HG02885 (cell line): ENCODE results near the gene CD37.
"Not testable (repeated sequence)": the region's sequence is repeated elsewhere in the genome, so short reads cannot be mapped to it uniquely, and the experiment has no call there.

ENCODE experiments used
- ATAC-seq: cut with Tn5 transposase; IDR thresholded peaks from one replicate; pipeline ENCODE4 v1.9.1; 2021; ENCODE audit warnings: mild to moderate bottlenecking; ENCODE audit not compliant: unreplicated experiment, poor library complexity

CD37 gene

GRCh38 chr19:49327878-49328544 lies 7.2 kb upstream of the CD37 start:
- no peak for ATAC-seq

GRCh38 chr19:49328741-49329140 lies 6.5 kb upstream of the CD37 start:
- ATAC-seq, result no peak

- not testable (repeated sequence) for ATAC-seq
Observed at GRCh38 chr19:49331187-49331586, 4.0 kb upstream of the CD37 start.

GRCh38 chr19:49331616-49332055 lies 3.6 kb upstream of the CD37 start:
- no peak for ATAC-seq

GRCh38 chr19:49332691-49333417 lies 2.4 kb upstream of the CD37 start:
- not testable (repeated sequence) for ATAC-seq

- no peak for ATAC-seq
Observed at GRCh38 chr19:49333418-49333805, 1.8 kb upstream of the CD37 start.

- peak; percentile 56 for ATAC-seq
Observed at GRCh38 chr19:49333811-49334288, 1.4 kb upstream of the CD37 start.

- no peak for ATAC-seq
Observed at GRCh38 chr19:49335784-49336481, 727 bp downstream of the CD37 start.

GRCh38 chr19:49336482-49337266 lies 1.5 kb downstream of the CD37 start:
- ATAC-seq, result no peak

GRCh38 chr19:49337267-49338022 lies 2.2 kb downstream of the CD37 start:
- ATAC-seq, result no peak

- ATAC-seq, result no peak
Observed at GRCh38 chr19:49338023-49338677, 2.9 kb downstream of the CD37 start.

- no peak for ATAC-seq
Observed at GRCh38 chr19:49338691-49339300, 3.6 kb downstream of the CD37 start.

- no peak for ATAC-seq
Observed at GRCh38 chr19:49339301-49340068, 4.3 kb downstream of the CD37 start.

GRCh38 chr19:49340069-49340864 lies 5.1 kb downstream of the CD37 start:
- ATAC-seq, result peak; percentile 67

GRCh38 chr19:49340865-49341718 lies 5.9 kb downstream of the CD37 start:
- no peak for ATAC-seq

GRCh38 chr19:49342291-49342721 lies 7.1 kb downstream of the CD37 start:
- no peak for ATAC-seq
